HEK293 (cell line): ENCODE measurements around the gene VIT.

ENCODE experiments used
- CTCF ChIA-PET: fragments of 350-600 bp; formaldehyde crosslinking; extraction: SDS; loops from one replicate; lab custom pipeline; 2021; ENCODE audit warnings: antibody characterized with exemption; lab: Yijun Ruan, JAX
- POLR2A ChIA-PET: fragments of 300-600 bp; formaldehyde crosslinking; extraction: SDS; loops from one replicate; lab custom pipeline; 2020; ENCODE audit warnings: antibody characterized with exemption, inconsistent platforms; lab: Yijun Ruan, JAX
- H3K27ac ChIP-seq: fragments of 200-500 bp; sonication (Bioruptor generic); 2 replicates; pipeline ENCODE4 v1.5.1; 2014; ENCODE audit warnings: low read depth, low read length, control low read depth, inconsistent platforms; ENCODE audit errors: extremely low read depth
- H3K36me3 ChIP-seq, 2 experiments: fragments of 200-500 bp in 1 of 2; sonication (Bioruptor generic) in 1 of 2; 1 replicate in 1 of 2; 2 replicates in 1 of 2; pipeline ENCODE4 v1.5.1; 2014 to 2017; ENCODE audit warnings: inconsistent platforms in 2 of 2, low read length in 2 of 2; ENCODE audit not compliant: control insufficient read depth in 2 of 2, insufficient read depth in 1 of 2
- H3K4me1 ChIP-seq: fragments of 200-500 bp; sonication (Bioruptor generic); 2 replicates; pipeline ENCODE4 v1.5.1; 2014; ENCODE audit warnings: mild to moderate bottlenecking, low read length, inconsistent platforms; ENCODE audit not compliant: control insufficient read depth, insufficient read depth
- H3K4me3 ChIP-seq: 2 replicates; pipeline ENCODE4 v1.5.1; 2011; ENCODE audit warnings: low read depth, mild to moderate bottlenecking, control low read depth, low read length, moderate library complexity
- H3K9me3 ChIP-seq: fragments of 200-500 bp; sonication (Bioruptor generic); 2 replicates; pipeline ENCODE4 v1.5.1; 2014; ENCODE audit warnings: low read depth, low read length, inconsistent platforms; ENCODE audit not compliant: control insufficient read depth, insufficient read depth
- HOXC10 ChIP-seq: sonication (generic); formaldehyde crosslinking; IDR thresholded peaks from 2 replicates; pipeline ENCODE4 v1.8.1; 2023; ENCODE audit warnings: mild to moderate bottlenecking, missing genetic modification reagents
- PRDM10 ChIP-seq: fragments of 450-650 bp; formaldehyde crosslinking; IDR thresholded peaks from 2 replicates; pipeline ENCODE4 v1.5.1; 2016; ENCODE audit warnings: missing biosample characterization, missing genetic modification characterization
- PRDM6 ChIP-seq: fragments of 450-650 bp; formaldehyde crosslinking; IDR thresholded peaks from 2 replicates; pipeline ENCODE4 v1.5.1; 2017; ENCODE audit warnings: missing biosample characterization, missing genetic modification characterization
- TCF7L2 ChIP-seq: IDR thresholded peaks from 2 replicates; pipeline ENCODE4 v1.6.1; 2011; ENCODE audit warnings: low read depth, mild to moderate bottlenecking, inconsistent platforms, low read length, moderate library complexity, borderline replicate concordance
- ZBTB21 ChIP-seq: fragments of 450-650 bp; formaldehyde crosslinking; IDR thresholded peaks from 2 replicates; pipeline ENCODE4 v1.5.1; 2017; ENCODE audit warnings: missing biosample characterization, missing genetic modification characterization
- ZFP37 ChIP-seq: fragments of 450-650 bp; formaldehyde crosslinking; IDR thresholded peaks from 2 replicates; pipeline ENCODE4 v1.5.1; 2016; ENCODE audit warnings: missing biosample characterization, missing genetic modification characterization
- ZNF10 ChIP-seq: fragments of 450-650 bp; formaldehyde crosslinking; IDR thresholded peaks from 2 replicates; pipeline ENCODE4 v1.5.1; 2017; ENCODE audit warnings: missing biosample characterization, missing genetic modification characterization
- ZNF169 ChIP-seq: fragments of 450-650 bp; formaldehyde crosslinking; IDR thresholded peaks from 2 replicates; pipeline ENCODE4 v1.5.1; 2016; ENCODE audit warnings: missing biosample characterization, missing genetic modification characterization
- ZNF211 ChIP-seq: fragments of 450-650 bp; formaldehyde crosslinking; IDR thresholded peaks from 2 replicates; pipeline ENCODE4 v1.5.1; 2016; ENCODE audit warnings: low read depth, missing biosample characterization, missing genetic modification characterization
- ZNF239 ChIP-seq: fragments of 450-650 bp; formaldehyde crosslinking; IDR thresholded peaks from 2 replicates; pipeline ENCODE4 v1.5.1; 2016; ENCODE audit warnings: missing biosample characterization, missing genetic modification characterization
- ZNF324 ChIP-seq: fragments of 450-650 bp; formaldehyde crosslinking; IDR thresholded peaks from 2 replicates; pipeline ENCODE4 v1.5.1; 2016; ENCODE audit warnings: missing biosample characterization, missing genetic modification characterization
- ZNF394 ChIP-seq: fragments of 450-650 bp; formaldehyde crosslinking; IDR thresholded peaks from 2 replicates; pipeline ENCODE4 v1.5.1; 2016; ENCODE audit warnings: missing biosample characterization, missing genetic modification characterization, mild to moderate bottlenecking, moderate library complexity, borderline replicate concordance
- ZNF510 ChIP-seq: fragments of 450-650 bp; formaldehyde crosslinking; IDR thresholded peaks from 2 replicates; pipeline ENCODE4 v1.5.1; 2018; ENCODE audit warnings: mild to moderate bottlenecking, missing genetic modification characterization, missing biosample characterization; ENCODE audit not compliant: insufficient replicate concordance
- ZNF544 ChIP-seq: fragments of 450-650 bp; formaldehyde crosslinking; IDR thresholded peaks from 2 replicates; pipeline ENCODE4 v1.5.0; 2017; ENCODE audit warnings: missing biosample characterization, missing genetic modification characterization
- ZNF585B ChIP-seq: fragments of 450-650 bp; formaldehyde crosslinking; IDR thresholded peaks from 2 replicates; pipeline ENCODE4 v1.5.1; 2016; ENCODE audit warnings: missing biosample characterization, missing genetic modification characterization
- ZNF624 ChIP-seq: fragments of 450-650 bp; formaldehyde crosslinking; IDR thresholded peaks from 2 replicates; pipeline ENCODE4 v1.5.1; 2017; ENCODE audit warnings: missing biosample characterization, missing genetic modification characterization
- ZNF654 ChIP-seq: fragments of 450-650 bp; formaldehyde crosslinking; IDR thresholded peaks from 2 replicates; pipeline ENCODE4 v1.5.1; 2016; ENCODE audit warnings: low read depth, missing biosample characterization, missing genetic modification characterization
- ZNF843 ChIP-seq: fragments of 450-650 bp; formaldehyde crosslinking; IDR thresholded peaks from 2 replicates; pipeline ENCODE4 v1.5.1; 2016; ENCODE audit warnings: missing biosample characterization, missing genetic modification characterization
- ZSCAN5A ChIP-seq: fragments of 450-650 bp; formaldehyde crosslinking; IDR thresholded peaks from 2 replicates; pipeline ENCODE4 v1.5.1; 2016; ENCODE audit warnings: missing biosample characterization, missing genetic modification characterization
- ZXDB ChIP-seq: fragments of 450-650 bp; formaldehyde crosslinking; IDR thresholded peaks from 2 replicates; pipeline ENCODE4 v1.5.1; 2016; ENCODE audit warnings: missing biosample characterization, missing genetic modification characterization

Gene VIT

GRCh38 chr2:36707050-36707449, 10.5 kb downstream of the VIT start:
- ChIA-PET CTCF (no interaction called here), POLR2A (no interaction called here)
- Histone ChIP-seq H3K9me3 (no peaks in the 10 kb centered on the region), H3K27ac (no peak overlapping the region), H3K4me1 (no peaks in the 10 kb centered on the region), H3K4me3 (no peak overlapping the region), H3K36me3 (no peaks in the 10 kb centered on the region)
- TF ChIP-seq TCF7L2 (no peak), ZNF239 (no peak), ZNF843 (tag by site-specific recombination) (no peak), ZNF211 (tag by site-specific recombination) (no peak), ZBTB21 (tag by site-specific recombination) (no peak), ZNF394 (tag by site-specific recombination) (no peak), ZFP37 (tag by site-specific recombination) (no peak), PRDM6 (tag by site-specific recombination) (no peak), ZNF654 (tag by site-specific recombination) (no peak), ZNF510 (tag by site-specific recombination) (no peak), ZSCAN5A (tag by site-specific recombination) (no peak)

GRCh38 chr2:36708041-36708741, 11.7 kb downstream of the VIT start:
- Histone ChIP-seq H3K4me1 (no peaks in the 10 kb centered on the region), H3K27ac (no peak overlapping the region), H3K9me3 (no peaks in the 10 kb centered on the region), H3K4me3 (no peak overlapping the region), H3K36me3 (no peaks in the 10 kb centered on the region)
- TF ChIP-seq ZNF624 (tag by site-specific recombination) (no peak), ZNF10 (tag by site-specific recombination) (no peak), ZNF544 (no peak), PRDM10 (tag by site-specific recombination) (no peak), ZXDB (tag by site-specific recombination) (no peak), ZNF169 (tag by site-specific recombination) (no peak), HOXC10 (CRISPR knock-in tag) (no peak), ZNF324 (tag by site-specific recombination) (no peak), ZNF585B (tag by site-specific recombination) (no peak)
- POLR2A ChIA-PET, result no interaction called here
- CTCF ChIA-PET, result no interaction called here
